Activated CD4-positive, alpha-beta T cell treated with anti-CD3 and anti-CD28 coated beads for 1 hour (primary cell): ENCODE data around the gene SRCIN1.
"Not testable (repeated sequence)": the region's sequence is repeated elsewhere in the genome, so short reads cannot be mapped to it uniquely, and the experiment has no call there.

Source experiments
- DNase-seq: peaks from one replicate; pipeline ENCODE4 v3.0.0-alpha.2; 2020

Gene SRCIN1

GRCh38 chr17:38504216-38504615 lies 101.5 kb downstream of the SRCIN1 start:
- DNase-seq = no peak

- DNase-seq = not testable (repeated sequence)
These were observed 102.4 kb downstream of the SRCIN1 start for GRCh38 chr17:38503286-38503913.

GRCh38 chr17:38501718-38502117 lies 104.0 kb downstream of the SRCIN1 start:
- DNase-seq = not testable (repeated sequence)

- not testable (repeated sequence) for DNase-seq
These were observed 106.5 kb downstream of the SRCIN1 start for GRCh38 chr17:38499230-38499629.

DNA sequence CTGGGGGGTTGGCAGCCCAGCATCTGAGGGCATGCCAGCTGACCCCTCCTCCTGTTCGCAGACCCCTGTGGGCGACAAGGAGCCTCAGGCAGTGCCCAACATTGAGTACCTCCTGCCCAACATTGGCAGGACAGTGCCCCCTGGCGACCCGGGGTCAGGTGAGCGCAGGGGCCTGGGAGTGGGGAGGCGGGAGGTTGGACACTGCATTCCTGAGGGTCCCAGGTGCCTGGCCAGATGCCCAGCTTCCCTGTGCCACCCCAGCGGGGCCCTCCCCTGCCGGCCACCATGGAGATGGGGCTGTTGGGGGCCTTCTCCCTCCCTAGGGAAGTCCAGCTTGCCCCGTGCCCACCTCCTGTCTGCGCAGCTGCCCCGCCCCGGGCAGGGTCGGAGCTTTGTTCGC lies 107.4 kb downstream of the SRCIN1 start:
- DNase-seq = no peak

DNA sequence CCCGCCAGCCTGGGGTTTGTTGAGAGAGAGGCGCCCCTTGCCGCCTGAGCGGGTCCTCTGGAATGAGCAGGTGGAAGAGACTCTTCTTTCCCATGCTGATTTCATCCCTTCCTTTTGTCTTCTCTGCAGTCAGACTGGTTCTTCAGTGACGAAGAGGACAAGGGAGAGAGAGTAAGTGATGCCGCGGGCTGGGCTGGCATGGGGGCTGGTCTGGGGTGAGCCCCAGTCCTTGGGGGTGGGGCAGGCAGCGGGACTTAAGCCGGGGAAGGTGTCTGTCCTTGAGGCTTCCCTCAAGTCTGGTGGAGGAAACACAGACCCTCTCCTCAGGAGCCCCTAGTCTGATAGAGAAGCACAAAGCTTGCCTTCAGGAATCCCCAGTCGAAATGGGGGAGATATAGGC lies 108.1 kb downstream of the SRCIN1 start:
- DNase-seq = not testable (repeated sequence)

DNA sequence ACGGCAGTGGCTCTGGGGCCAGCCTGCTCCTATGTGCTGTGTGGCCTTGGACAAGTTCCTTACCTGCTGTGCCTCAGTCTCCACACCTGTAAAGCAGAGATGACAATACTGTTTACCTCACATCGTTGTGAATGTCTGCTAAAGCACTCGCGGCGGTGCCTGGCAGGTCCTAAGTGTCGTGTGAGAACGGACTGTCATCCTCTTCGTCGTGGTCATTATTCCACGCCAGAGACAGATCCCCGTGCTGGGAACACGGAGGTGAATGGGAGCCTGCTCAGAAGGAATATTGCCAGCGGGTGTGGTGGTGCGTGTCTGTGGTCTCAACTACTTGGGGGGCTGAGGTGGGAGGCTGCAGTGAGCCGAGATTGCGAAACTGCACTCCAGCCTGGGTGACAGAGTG lies 111.6 kb downstream of the SRCIN1 start:
- not testable (repeated sequence) for DNase-seq

- peak; percentile 84 for DNase-seq
These were observed 113.4 kb downstream of the SRCIN1 start for GRCh38 chr17:38492067-38493040.

DNA sequence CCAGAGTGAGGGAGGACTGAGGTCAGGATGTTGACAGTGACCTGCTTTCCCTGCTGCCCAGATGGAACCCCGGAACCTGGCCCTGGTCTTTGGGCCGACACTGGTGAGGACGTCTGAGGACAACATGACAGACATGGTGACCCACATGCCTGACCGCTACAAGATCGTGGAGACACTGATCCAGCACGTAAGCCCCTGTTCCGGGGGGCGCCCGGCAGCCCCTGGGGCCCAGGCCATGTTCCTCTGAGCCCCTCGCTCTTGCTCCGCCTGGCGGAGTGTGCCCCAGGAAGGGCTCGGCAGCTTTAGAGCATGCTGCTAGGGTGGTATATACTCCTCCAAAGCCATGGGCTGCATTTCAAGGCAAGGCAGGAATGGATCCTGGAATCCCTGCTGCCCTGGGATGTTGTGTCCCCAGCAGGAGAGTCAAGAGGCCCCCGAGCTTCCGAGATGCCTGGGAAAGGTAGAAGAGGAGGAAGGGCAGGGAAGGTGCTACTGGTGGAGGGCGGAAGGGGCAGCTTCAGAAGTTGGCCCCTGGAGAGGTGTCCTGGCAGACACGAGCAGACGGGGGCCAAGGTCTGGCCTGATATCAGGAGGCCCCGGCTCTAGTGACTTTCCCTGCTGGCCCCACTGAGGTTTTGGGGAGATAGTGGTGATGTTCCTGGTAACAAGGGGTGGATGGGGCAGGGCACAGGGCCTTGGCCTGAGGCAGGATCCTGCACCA lies 114.2 kb downstream of the SRCIN1 start:
- DNase-seq = not testable (repeated sequence)

- DNase-seq = not testable (repeated sequence)
These were observed 116.0 kb downstream of the SRCIN1 start for GRCh38 chr17:38489774-38490173.

- not testable (repeated sequence) for DNase-seq
These were observed 120.0 kb downstream of the SRCIN1 start for GRCh38 chr17:38485681-38486298.

- no peak for DNase-seq
These were observed 120.6 kb downstream of the SRCIN1 start for GRCh38 chr17:38485146-38485468.

- peak; percentile 48 for DNase-seq
These were observed 121.3 kb downstream of the SRCIN1 start for GRCh38 chr17:38484242-38485145.

DNA sequence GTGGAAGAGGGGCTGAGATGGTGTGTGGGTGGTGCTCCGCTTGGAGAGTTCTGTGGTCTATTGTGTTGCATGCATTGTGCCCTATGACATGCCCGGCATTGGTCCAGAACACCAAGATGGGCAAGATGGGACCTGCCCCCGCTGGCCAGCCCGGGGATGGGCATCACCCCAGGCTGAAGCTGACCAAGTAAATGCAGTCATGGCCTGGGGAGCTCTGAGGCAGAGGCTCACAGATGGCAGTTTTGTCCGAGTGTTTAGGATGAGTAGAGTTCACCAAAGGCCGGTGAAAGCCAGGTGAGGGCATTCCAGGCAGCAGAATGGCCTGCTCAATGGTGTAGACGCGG lies 123.1 kb downstream of the SRCIN1 start:
- not testable (repeated sequence) for DNase-seq

- not testable (repeated sequence) for DNase-seq
These were observed 123.6 kb downstream of the SRCIN1 start for GRCh38 chr17:38482039-38482699.
